Stimulated activated naive CD8-positive, alpha-beta T cell treated with anti-CD3 and anti-CD28 coated beads, Interleukin-15, Interleukin-2, amounts not matched to agents 100 U/mL and 50 U/mL, for 24 hours (primary cell): Measurements from ENCODE around the gene C1orf35.
A peak's percentile ranks its signal among the peaks of the same experiment; 100 is the strongest.

Experiments
- ATAC-seq: fragments of 150-1000 bp; cut with Tn5 transposase; one replicate; pipeline ENCODE4 v1.10.0; 2021
- DNase-seq: peaks from one replicate; pipeline ENCODE4 v3.0.0; 2021

Gene C1orf35

GRCh38 chr1:228109073-228109961, 6.2 kb upstream of the C1orf35 start, which contains the start of gene MRPL55:
TSS of gene MRPL55 (minus strand) at chr1:228109299. CDS start at chr1:228108260, 1,039 bp downstream.
- DNase-seq (peak; percentile 99), ATAC-seq (peak; percentile 93)

DNA sequence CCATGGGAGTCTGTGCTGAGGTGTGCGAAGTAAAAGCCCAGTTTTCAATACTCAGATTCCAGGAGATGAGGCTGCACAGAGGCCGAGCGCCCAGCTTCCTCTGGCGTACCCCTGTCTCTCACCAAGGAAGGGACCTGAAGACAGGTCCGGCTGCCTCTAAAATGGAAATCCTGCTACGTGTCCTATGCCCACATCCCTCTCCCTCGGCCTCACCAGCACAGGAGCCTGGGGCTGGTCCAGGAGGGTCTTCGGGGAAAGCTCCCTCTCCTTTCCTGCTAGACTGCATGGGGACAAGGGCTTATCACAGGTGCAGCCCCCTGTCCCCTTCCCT, 5.6 kb upstream of the C1orf35 start:
- DNase-seq (no peak), ATAC-seq (no peak)

- ATAC-seq (no peak), DNase-seq (no peak)
These were observed 5.0 kb upstream of the C1orf35 start for GRCh38 chr1:228108055-228108690.

- DNase-seq (no peak), ATAC-seq (no peak)
These were observed 4.5 kb upstream of the C1orf35 start for GRCh38 chr1:228107636-228108035.

GRCh38 chr1:228106800-228107054, 3.6 kb upstream of the C1orf35 start:
- ATAC-seq (no peak), DNase-seq (no peak)

DNA sequence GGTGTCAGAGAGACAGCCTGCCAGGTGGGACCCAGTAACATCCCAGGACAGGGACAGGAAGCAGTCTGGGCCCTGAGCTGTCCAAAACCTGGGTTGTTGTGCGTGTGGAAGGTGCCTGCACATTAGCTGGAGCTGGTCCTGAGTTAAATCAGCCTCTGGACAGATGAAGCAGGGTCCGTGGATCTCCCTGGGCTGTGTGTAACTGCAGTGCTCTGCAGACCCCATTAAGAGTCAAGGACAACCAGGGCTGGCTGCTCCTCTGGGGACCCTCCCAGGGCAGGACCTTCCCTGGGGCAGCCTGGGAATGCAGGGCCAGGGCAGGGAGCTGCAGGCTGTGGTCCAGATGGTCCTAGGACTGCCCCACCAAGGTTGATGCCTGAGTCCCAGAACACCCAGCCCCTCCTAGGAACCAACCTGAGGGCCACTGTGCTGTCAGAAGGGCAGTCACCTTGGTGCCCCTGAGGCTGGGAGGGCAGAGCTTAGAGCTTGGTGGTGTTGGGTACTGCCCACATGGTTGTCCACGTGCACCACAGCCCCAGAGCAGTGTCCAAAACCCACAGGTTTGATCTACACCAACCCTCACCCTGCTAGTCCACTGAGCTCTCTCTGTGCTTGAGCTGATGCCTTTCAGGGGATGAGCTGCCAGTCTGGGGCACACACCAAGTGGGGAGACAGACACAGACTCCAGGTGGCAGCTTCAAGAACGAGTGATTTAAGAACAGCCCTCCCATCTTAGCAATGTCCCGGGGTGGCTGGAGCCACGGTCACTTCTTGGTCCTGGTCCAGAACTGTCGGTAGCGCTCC, 3.1 kb upstream of the C1orf35 start:
- DNase-seq (no peak), ATAC-seq (no peak)

GRCh38 chr1:228105270-228105995, 2.3 kb upstream of the C1orf35 start:
- ATAC-seq = no peak

DNA sequence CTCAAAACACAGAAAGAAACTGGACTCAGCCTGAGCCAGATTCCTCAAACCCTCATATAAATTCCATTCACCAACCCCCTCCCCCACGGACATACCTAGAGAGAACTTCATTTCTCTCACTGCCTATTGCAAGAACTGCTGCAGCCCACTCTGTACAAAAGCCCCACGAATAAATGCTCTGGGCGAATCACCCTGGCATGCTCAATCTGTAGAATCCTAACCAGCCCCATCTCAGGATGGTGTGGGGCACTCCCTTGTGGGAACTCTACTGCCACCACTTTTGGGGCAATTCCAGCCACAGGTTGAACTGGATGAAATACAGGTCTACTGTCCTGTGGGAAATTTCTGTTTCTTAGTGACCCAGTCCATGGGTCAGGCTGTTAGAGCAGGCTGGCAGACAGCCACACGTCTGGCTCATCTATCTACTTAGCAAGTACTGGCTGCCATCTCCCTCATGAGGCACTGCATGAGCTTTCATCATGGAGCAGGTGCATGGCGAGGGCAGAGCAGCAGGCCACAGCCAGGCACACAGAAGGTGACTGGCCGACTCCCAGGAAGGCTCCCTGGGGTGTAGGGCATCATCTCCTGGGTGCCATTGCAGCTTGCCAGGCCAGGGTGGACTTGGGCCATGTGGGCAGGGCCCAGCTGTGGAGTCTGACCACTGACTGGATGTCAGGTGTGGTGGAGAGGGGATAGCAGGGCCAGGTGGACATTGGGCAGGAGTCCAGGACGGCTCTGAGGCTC, 1.6 kb upstream of the C1orf35 start:
- peak; percentile 4 for DNase-seq
- ATAC-seq = no peak

More at GRCh38 chr1:228105270-228105995, 2.3 kb upstream of the C1orf35 start:
- DNase-seq = no peak

DNA sequence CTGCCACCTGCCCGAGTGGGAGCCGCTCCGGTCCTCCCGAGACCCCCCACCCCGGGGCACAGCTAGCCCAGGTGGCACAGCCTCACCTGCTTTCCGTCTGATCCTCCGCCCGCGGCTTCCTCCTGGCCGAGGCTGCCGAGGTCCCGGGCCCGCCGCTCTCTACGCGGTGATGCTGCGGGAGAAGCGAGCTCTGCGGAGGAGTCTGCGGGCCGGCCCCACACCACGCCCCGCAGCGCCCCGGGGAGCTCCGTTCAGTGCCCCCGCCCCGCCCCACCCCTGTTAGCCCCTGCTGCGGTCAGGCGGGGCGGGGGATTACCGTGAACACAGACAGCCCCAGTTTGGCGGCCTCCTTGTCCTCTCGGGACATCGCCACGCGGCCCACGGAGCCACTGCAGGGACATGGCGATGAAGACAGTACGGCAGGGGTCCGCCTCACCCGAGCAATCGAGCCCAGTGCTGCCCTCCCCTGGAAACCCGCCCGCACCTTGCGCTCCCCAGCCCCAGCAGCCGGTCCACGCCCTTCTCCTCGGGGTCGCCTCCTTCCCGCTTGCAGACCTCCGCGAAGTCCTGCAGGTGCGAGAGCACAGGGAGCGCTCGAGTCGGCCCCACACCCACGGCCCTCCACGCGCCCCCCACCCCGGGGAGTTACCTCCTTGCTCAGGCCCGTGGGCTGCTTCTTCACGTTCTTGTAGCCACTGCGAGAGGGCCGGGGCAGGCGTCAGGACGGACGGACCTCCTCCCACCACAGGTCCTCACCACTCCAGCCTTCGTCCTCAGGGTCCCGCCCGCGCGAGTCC, 933 bp downstream of the C1orf35 start:
- peak; percentile 65 for DNase-seq

GRCh38 chr1:228101614-228101993, 1.5 kb downstream of the C1orf35 start:
- ATAC-seq = no peak
- DNase-seq = peak; percentile 22

More for the DNA sequence above, 933 bp downstream of the C1orf35 start:
- ATAC-seq = peak; percentile 42

DNA sequence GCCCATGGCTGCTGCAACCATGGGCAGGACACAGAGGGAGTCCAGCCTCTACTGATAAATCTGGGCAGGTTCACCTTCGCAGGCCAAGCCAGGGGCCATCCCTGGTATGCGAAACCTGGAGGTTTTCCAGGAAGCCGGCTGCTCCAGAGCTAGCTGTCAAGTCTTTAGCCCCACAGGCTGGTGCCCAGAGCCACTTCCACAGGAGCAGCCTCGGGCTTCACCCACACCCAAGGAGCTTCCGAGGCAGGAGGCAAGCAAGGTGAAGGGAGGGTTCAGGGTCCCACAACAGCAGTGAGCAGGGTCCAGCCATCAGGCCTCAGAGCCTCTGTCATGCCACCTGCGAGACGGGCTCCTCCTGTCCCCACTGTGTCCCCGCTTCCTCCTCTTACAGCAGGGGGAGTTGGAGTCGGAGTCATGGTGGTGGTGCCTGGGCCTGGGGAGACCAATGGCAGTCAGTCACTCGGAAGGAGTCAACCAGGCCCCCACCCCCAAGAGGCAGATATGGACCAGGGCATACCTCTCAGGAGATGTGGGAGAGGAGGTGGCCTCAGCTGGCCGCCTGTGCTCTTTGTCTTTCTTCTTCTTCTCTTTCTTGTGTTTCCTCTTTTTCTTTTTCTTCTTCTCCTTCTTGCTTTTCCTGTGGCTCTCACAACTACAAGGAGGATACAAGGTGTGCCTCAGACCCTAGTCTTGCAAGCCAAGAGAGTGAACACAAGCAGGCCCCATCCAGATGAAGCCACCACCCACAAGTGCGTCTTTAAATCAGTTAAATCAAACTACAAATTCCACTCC, 2.1 kb downstream of the C1orf35 start:
- ATAC-seq (no peak), DNase-seq (peak; percentile 11)

DNA sequence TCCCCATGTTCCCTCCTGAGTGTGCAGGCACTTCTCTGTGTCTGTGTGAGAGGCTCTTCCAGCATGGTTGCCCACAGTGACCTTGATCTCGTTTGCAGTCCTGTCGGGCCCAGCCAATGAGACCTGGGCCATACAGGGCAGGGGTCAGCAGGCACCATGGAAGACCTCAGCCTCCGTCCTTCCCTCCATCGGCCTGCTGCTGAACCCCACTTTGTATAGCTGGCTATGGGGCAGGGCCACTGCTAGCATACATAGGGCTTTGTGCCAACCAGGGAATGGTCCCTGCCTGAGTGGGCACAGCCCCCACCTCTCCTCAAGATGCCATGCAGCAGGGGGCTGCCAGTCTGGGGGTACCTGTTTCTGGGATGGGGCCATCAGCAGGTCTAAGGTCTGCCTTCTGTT, 3.8 kb downstream of the C1orf35 start:
- ATAC-seq (no peak), DNase-seq (peak; percentile 4)

DNA sequence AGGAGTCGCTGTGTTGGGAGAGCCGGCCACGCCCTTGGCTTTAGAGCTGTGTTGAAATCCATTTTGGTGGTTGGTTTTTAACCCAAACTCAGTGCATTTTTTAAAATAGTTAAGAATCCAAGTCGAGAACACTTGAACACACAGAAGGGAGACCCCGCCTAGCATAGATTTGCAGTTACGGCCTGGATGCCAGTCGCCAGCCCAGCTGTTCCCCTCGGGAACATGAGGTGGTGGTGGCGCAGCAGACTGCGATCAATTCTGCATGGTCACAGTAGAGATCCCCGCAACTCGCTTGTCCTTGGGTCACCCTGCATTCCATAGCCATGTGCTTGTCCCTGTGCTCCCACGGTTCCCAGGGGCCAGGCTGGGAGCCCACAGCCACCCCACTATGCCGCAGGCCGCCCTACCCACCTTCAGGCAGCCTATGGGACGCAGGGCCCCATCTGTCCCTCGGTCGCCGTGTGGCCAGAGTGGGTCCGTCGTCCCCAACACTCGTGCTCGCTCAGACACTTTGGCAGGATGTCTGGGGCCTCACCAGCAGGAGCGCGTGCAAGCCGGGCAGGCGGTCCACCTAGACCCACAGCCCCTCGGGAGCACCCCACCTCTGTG, 4.7 kb downstream of the C1orf35 start:
- ATAC-seq (no peak), DNase-seq (no peak)

DNA sequence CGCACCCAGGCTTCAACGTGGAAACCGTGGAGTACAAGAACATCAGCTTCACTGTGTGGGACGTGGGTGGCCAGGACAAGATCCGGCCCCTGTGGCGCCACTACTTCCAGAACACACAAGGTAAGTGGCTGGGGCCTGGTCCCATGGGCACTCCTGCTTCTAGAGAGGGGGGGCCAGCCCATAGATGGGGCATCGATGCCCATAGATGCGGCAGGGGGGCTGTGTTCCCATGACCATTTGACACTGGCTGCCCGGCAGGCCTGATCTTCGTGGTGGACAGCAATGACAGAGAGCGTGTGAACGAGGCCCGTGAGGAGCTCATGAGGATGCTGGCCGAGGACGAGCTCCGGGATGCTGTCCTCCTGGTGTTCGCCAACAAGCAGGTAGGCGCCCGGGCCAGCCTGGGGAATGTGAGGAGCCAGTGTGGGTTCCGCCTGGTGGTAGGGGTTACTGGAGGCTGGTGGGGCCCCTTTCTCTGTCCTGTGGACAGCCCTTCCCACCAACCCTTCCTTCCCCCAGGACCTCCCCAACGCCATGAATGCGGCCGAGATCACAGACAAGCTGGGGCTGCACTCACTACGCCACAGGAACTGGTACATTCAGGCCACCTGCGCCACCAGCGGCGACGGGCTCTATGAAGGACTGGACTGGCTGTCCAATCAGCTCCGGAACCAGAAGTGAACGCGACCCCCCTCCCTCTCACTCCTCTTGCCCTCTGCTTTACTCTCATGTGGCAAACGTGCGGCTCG, 5.6 kb downstream of the C1orf35 start:
- DNase-seq (peak; percentile 3), ATAC-seq (no peak)

GRCh38 chr1:228096416-228097332, 6.5 kb downstream of the C1orf35 start:
- no peak for DNase-seq
- ATAC-seq = no peak

DNA sequence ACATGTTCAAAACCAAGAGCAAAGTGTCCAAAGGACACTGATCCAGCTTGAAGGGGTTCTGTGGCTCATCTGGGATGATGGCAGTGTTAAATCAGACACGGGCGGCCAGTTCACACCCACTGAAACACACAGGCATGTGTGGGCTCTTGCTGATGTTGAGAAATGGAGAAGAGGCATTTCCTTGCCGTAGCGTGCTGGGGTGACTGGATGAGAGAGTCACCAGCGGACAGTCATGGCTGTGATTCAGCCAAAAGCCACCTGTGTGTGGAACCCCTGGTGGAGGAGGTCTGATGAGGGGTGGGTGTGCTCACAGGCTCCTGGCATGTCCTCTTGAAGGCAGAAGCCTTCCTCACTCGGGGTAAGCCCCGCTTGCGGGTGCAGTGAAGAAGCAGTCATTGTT, 7.2 kb downstream of the C1orf35 start:
- DNase-seq = no peak

GRCh38 chr1:228095161-228095560, 8.0 kb downstream of the C1orf35 start:
- ATAC-seq (no peak), DNase-seq (no peak)

More for the DNA sequence above, 7.2 kb downstream of the C1orf35 start:
- no peak for ATAC-seq
